Measurements from ENCODE around the gene C16orf95.

GRCh38 chr16:87347932-87348615, 30.9 kb upstream of the C16orf95 start:
- TF ChIP-seq CTCF (IDR thresholded peaks at IDR 0.05): no peak
- no peak for TF ChIP-seq POLR2A (IDR thresholded peaks at IDR 0.05)
